Thyroid gland (tissue), 4 donors: ENCODE results near the gene UNC45B.

Experiments
- POLR2A ChIP-seq, 2 donors: fragments of 450-650 bp; IDR thresholded peaks; one replicate each; pipeline ENCODE4 v1.6.1; 2017; ENCODE audit warnings: antibody characterized with exemption in 2 of 2, mild to moderate bottlenecking in 2 of 2, moderate library complexity in 1 of 2
- TF ChIP-seq, protein P1 (sequence below), 6 experiments: fragments of 200-600 bp in 3 of 6; fragments of 450-650 bp in 3 of 6; sonication (generic) in 3 of 6; IDR thresholded peaks; one replicate each; pipeline ENCODE4 v1.5.1; 2016 to 2019; ENCODE audit warnings: antibody characterized with exemption in 6 of 6, mild to moderate bottlenecking in 2 of 6, inconsistent platforms in 1 of 6, moderate library complexity in 1 of 6

DNA sequence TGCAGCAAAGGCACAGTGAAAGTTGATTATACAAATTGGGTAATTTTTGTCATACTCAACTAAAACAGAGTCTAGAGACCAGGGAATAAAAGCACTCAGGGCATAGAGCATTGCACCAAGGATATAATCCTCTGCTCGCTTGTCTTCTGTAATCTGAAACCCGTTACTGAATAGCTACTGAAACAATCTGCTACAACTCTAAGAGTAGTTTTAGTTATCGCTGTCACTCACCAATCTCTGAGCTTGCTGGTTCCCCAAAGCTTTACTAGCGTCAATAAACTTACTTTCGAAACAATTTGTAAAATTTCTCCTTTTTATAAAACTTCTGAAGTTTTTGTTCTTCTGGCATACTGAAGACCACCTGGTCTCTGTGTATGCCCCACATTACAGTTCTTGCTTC, 69.5 kb downstream of the UNC45B start:
- TF ChIP-seq, protein P1, sequence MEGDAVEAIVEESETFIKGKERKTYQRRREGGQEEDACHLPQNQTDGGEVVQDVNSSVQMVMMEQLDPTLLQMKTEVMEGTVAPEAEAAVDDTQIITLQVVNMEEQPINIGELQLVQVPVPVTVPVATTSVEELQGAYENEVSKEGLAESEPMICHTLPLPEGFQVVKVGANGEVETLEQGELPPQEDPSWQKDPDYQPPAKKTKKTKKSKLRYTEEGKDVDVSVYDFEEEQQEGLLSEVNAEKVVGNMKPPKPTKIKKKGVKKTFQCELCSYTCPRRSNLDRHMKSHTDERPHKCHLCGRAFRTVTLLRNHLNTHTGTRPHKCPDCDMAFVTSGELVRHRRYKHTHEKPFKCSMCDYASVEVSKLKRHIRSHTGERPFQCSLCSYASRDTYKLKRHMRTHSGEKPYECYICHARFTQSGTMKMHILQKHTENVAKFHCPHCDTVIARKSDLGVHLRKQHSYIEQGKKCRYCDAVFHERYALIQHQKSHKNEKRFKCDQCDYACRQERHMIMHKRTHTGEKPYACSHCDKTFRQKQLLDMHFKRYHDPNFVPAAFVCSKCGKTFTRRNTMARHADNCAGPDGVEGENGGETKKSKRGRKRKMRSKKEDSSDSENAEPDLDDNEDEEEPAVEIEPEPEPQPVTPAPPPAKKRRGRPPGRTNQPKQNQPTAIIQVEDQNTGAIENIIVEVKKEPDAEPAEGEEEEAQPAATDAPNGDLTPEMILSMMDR (IDR thresholded peaks at IDR 0.05) = no peak
- no peak for TF ChIP-seq POLR2A (IDR thresholded peaks at IDR 0.05)
